HL-60/S4 treated with retinoic acid at 250 ng/mL for 4 days and 3 days (cell line): ENCODE data around the gene ST6GAL1.
"Not testable (repeated sequence)": the region's sequence is repeated elsewhere in the genome, so short reads cannot be mapped to it uniquely, and the experiment has no call there.

ENCODE experiments used
- in situ Hi-C: fragments of 300-500 bp; cut with MboI; formaldehyde crosslinking; loops from 2 replicates; pipeline ENCODE4 v1.7.0; 2022; ENCODE audit warnings: low sequenced_read_pairs

ST6GAL1 gene

GRCh38 chr3:187041362-187042307 is 111.3 kb downstream of the ST6GAL1 start:
- in situ Hi-C loops = no loop called here

GRCh38 chr3:187042346-187042745 is 112.0 kb downstream of the ST6GAL1 start:
- in situ Hi-C loops = no loop called here

GRCh38 chr3:187042874-187043458 is 112.6 kb downstream of the ST6GAL1 start:
- in situ Hi-C loops = no loop called here

- in situ Hi-C loops = no loop called here
Measured at GRCh38 chr3:187044206-187044605, 113.9 kb downstream of the ST6GAL1 start.

- in situ Hi-C loops = no loop called here
Measured at GRCh38 chr3:187044867-187045552, 114.7 kb downstream of the ST6GAL1 start.

- in situ Hi-C loops = no loop called here
Measured at GRCh38 chr3:187046033-187046432, 115.7 kb downstream of the ST6GAL1 start.

- in situ Hi-C loops = no loop called here
Measured at GRCh38 chr3:187049462-187050101, 119.3 kb downstream of the ST6GAL1 start.

GRCh38 chr3:187051066-187051465 is 120.7 kb downstream of the ST6GAL1 start:
- in situ Hi-C loops = no loop called here

GRCh38 chr3:187051724-187052366 is 121.5 kb downstream of the ST6GAL1 start:
- in situ Hi-C loops = no loop called here

- in situ Hi-C loops = not testable (repeated sequence)
Measured at GRCh38 chr3:187052427-187052826, 122.1 kb downstream of the ST6GAL1 start.

GRCh38 chr3:187054433-187054832 is 124.1 kb downstream of the ST6GAL1 start:
- in situ Hi-C loops = not testable (repeated sequence)

GRCh38 chr3:187057803-187058202 is 127.5 kb downstream of the ST6GAL1 start:
- in situ Hi-C loops = not testable (repeated sequence)

- in situ Hi-C loops = no loop called here
Measured at GRCh38 chr3:187061748-187062147, 131.4 kb downstream of the ST6GAL1 start.

- in situ Hi-C loops = no loop called here
Measured at GRCh38 chr3:187062526-187063177, 132.3 kb downstream of the ST6GAL1 start.

- in situ Hi-C loops = no loop called here
Measured at GRCh38 chr3:187063286-187064121, 133.2 kb downstream of the ST6GAL1 start.

GRCh38 chr3:187064210-187065115 is 134.1 kb downstream of the ST6GAL1 start:
- in situ Hi-C loops = no loop called here

- in situ Hi-C loops = no loop called here
Measured at GRCh38 chr3:187066228-187066995, 136.1 kb downstream of the ST6GAL1 start.
